ENCODE results near the gene SKIC8.

Gene SKIC8

DNA sequence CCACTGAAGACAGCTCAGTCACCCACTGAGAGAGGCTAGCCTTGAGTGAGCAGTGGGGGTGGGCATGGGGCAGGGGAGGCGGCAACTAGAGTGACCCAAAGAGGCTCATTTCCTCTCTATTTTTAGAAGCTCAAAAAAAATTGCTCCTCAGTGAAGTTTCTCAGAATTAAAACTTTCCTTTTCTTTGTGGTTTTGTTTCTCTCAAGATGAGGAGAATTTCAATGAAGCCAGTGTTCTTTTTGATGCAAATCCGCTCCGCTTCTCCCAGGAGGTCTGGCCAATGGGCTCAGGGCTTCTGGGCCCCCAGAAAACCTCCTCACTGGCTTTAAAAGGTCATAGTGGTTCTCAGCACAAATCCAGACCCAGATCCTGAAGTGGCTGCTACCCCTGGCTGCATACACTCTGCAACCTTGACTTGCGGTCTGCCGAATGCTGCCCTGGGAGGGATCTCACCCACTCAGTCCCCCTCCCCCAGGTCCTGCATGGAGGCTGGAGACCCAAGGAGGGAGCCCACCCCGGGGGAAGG is 64.8 kb downstream of the SKIC8 start, which contains the start of gene ACSBG1:
TSS of gene ACSBG1 (minus strand) at position 51 of the 526 bp plus-strand sequence. CDS start 64 bp downstream, outside the sequence.
- Histone ChIP-seq H3K4me3 (ENCODE audit: low read depth, low read length) (no peak within 1 kb of the TSS), H3K27me3 (no peaks in the 10 kb centered on the region), H3K36me3 (no peaks in the 10 kb centered on the region), H3K4me1 (no peaks in the 10 kb centered on the region), H3K9me3 (no peaks in the 10 kb centered on the region)
- TF ChIP-seq CTCF (IDR thresholded peaks at IDR 0.05; ENCODE audit: low read depth, low read length): no peak
- DNase-seq: no peak

- no peak for DNase-seq
- no peak for TF ChIP-seq CTCF (IDR thresholded peaks at IDR 0.05; ENCODE audit: low read depth, low read length)
- H3K4me1 ChIP-seq: no peaks in the 10 kb centered on the region
- no peaks in the 10 kb centered on the region for H3K36me3 ChIP-seq
- H3K27me3 ChIP-seq: no peaks in the 10 kb centered on the region
- no peak overlapping the region for H3K4me3 ChIP-seq (ENCODE audit: low read depth, low read length)
- H3K9me3 ChIP-seq: no peaks in the 10 kb centered on the region
Observed at GRCh38 chr15:78233496-78233895, 65.9 kb downstream of the SKIC8 start.

All from BE2C (cell line).